Measurements from ENCODE around the gene ACAT2.
"Not testable (repeated sequence)": the region's sequence is repeated elsewhere in the genome, so short reads cannot be mapped to it uniquely, and the experiment has no call there.

DNA sequence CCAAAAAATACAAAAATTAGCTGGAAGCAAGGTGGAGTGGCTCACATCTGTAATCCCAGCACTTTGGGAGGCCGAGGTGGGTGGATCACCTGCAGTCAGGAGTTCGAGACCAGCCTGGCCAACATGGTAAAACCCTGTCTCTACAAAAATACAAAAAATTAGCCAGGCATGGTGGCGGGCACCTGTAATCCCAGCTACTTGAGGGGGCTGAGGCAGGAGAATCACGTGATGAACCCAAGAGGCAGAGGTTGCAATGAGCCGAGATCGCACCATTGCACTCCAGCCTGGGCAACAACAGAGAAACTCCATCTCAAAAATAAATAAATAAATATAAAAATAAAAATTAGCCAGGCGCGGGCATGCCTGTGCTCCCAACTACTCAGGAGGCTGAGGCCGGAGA lies 62.8 kb downstream of the ACAT2 start:
- TF ChIP-seq, protein P1, sequence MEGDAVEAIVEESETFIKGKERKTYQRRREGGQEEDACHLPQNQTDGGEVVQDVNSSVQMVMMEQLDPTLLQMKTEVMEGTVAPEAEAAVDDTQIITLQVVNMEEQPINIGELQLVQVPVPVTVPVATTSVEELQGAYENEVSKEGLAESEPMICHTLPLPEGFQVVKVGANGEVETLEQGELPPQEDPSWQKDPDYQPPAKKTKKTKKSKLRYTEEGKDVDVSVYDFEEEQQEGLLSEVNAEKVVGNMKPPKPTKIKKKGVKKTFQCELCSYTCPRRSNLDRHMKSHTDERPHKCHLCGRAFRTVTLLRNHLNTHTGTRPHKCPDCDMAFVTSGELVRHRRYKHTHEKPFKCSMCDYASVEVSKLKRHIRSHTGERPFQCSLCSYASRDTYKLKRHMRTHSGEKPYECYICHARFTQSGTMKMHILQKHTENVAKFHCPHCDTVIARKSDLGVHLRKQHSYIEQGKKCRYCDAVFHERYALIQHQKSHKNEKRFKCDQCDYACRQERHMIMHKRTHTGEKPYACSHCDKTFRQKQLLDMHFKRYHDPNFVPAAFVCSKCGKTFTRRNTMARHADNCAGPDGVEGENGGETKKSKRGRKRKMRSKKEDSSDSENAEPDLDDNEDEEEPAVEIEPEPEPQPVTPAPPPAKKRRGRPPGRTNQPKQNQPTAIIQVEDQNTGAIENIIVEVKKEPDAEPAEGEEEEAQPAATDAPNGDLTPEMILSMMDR (IDR thresholded peaks at IDR 0.05) = not testable (repeated sequence)
- TF ChIP-seq POLR2AphosphoS5 (IDR thresholded peaks at IDR 0.05) = not testable (repeated sequence)
